H1 (cell line): ENCODE data around the gene SORBS1. TPM values are rescaled to one million over a fixed set of nuclear protein-coding genes. Genes with fewer than 3 reads are reported as not detected.

Source experiments
- CTCF ChIA-PET: fragments of 300-600 bp; sonication (Branson Sonifier 250); formaldehyde crosslinking; loops from one replicate; lab custom pipeline; 2021; ENCODE audit not compliant: partially characterized antibody; lab: Charles Lee
- POLR2A ChIA-PET: fragments of 300-600 bp; sonication (Branson Sonifier 250); formaldehyde crosslinking; loops from one replicate; lab custom pipeline; 2021; ENCODE audit warnings: inconsistent platforms; ENCODE audit not compliant: partially characterized antibody; lab: Charles Lee
- DNase-seq, 2 experiments: peaks; one replicate each; pipeline versions ENCODE4 v3.0.0 to v3.0.0-alpha.2; 2010 to 2022; ENCODE audit warnings: low spot score in 2 of 2, low read depth in 1 of 2, mixed read lengths in 1 of 2
- FAIRE-seq: peaks from 2 replicates; lab custom pipeline; 2011; peaks lifted over from hg19 to GRCh38; lab: Jason Lieb, UNC
- H2AFZ ChIP-seq: 2 replicates; pipeline ENCODE4 v1.8.1; 2012; ENCODE audit warnings: low read length, inconsistent platforms
- H2AK5ac ChIP-seq: 2 replicates; pipeline ENCODE4 v1.6.1; 2013; ENCODE audit warnings: low read depth, low read length
- H2BK120ac ChIP-seq: replicated peaks from 2 replicates; pipeline ENCODE3; 2013; ENCODE audit warnings: low read depth, low read length, inconsistent platforms
- H2BK12ac ChIP-seq: 2 replicates; pipeline ENCODE4 v1.6.1; 2013; ENCODE audit warnings: low read depth, low read length
- H2BK15ac ChIP-seq: 2 replicates; pipeline ENCODE4 v1.6.1; 2013; ENCODE audit warnings: low read length
- H2BK20ac ChIP-seq: 2 replicates; pipeline ENCODE4 v1.6.1; 2013; ENCODE audit warnings: low read length
- H2BK5ac ChIP-seq: 2 replicates; pipeline ENCODE4 v1.6.1; 2013; ENCODE audit warnings: low read depth, low read length
- H3K14ac ChIP-seq: 2 replicates; pipeline ENCODE4 v1.6.1; 2013; ENCODE audit warnings: inconsistent platforms; ENCODE audit not compliant: insufficient read length
- H3K18ac ChIP-seq: 2 replicates; pipeline ENCODE4 v1.6.1; 2013; ENCODE audit warnings: low read length; ENCODE audit errors: extremely low read depth
- H3K23ac ChIP-seq: 2 replicates; pipeline ENCODE4 v1.6.1; 2013; ENCODE audit warnings: inconsistent platforms; ENCODE audit not compliant: insufficient read length
- H3K23me2 ChIP-seq: 2 replicates; pipeline ENCODE4 v1.6.1; 2013; ENCODE audit warnings: low read depth, low read length
- H3K27ac ChIP-seq: 2 replicates; pipeline ENCODE4 v1.6.1; 2011; ENCODE audit warnings: low read depth, low read length, inconsistent platforms
- H3K27me3 ChIP-seq, 4 experiments: replicated peaks in 1 of 4; 1 replicate in 1 of 4; 2 replicates in 3 of 4; pipeline versions ENCODE4 v1.6.1 to v1.8.1; 2011 to 2013; ENCODE audit warnings: low read length in 3 of 4, mild to moderate bottlenecking in 3 of 4, inconsistent platforms in 2 of 4, mixed read lengths in 2 of 4, moderate library complexity in 1 of 4; ENCODE audit not compliant: control insufficient read depth in 3 of 4, insufficient read depth in 3 of 4; ENCODE audit errors: extremely low read depth in 1 of 4
- H3K36me3 ChIP-seq, 4 experiments: 2 replicates each; pipeline versions ENCODE4 v1.6.1 to v1.8.1; 2011 to 2013; ENCODE audit warnings: mild to moderate bottlenecking in 4 of 4, low read length in 3 of 4, moderate library complexity in 2 of 4, control low read depth in 1 of 4, inconsistent platforms in 1 of 4; ENCODE audit not compliant: insufficient read depth in 4 of 4, control insufficient read depth in 2 of 4
- H3K4ac ChIP-seq: replicated peaks from 2 replicates; pipeline ENCODE3; 2013; ENCODE audit warnings: low read length, low read depth, mixed read lengths, inconsistent platforms; ENCODE audit not compliant: insufficient read length
- H3K4me1 ChIP-seq, 4 experiments: replicated peaks in 1 of 4; 1 replicate in 1 of 4; 2 replicates in 3 of 4; pipeline versions ENCODE4 v1.6.1 to v1.8.1; 2011 to 2013; ENCODE audit warnings: low read length in 3 of 4, inconsistent platforms in 2 of 4, mixed read lengths in 1 of 4; ENCODE audit not compliant: insufficient read depth in 4 of 4, control insufficient read depth in 3 of 4
- H3K4me2 ChIP-seq, 2 experiments: 2 replicates each; pipeline versions ENCODE4 v1.6.1 to v1.8.1; 2011 to 2013; ENCODE audit warnings: low read depth in 2 of 2, low read length in 2 of 2, control low read depth in 1 of 2, inconsistent platforms in 1 of 2, mild to moderate bottlenecking in 1 of 2; ENCODE audit not compliant: insufficient read depth in 1 of 2
- H3K4me3 ChIP-seq, 4 experiments: fragments of 200-600, 300-600 bp in 1 of 4; sonication (generic), shearing (Covaris generic), sonication (Bioruptor Twin) in 1 of 4; 2 replicates each; pipeline versions ENCODE4 v1.5.1 to v1.8.1; 2011 to 2016; ENCODE audit warnings: low read length in 4 of 4, low read depth in 3 of 4, control low read depth in 2 of 4, inconsistent platforms in 2 of 4, mild to moderate bottlenecking in 2 of 4, mixed read lengths in 1 of 4, moderate library complexity in 1 of 4; ENCODE audit not compliant: insufficient read depth in 2 of 4; ENCODE audit errors: extremely low read depth in 1 of 4
- H3K56ac ChIP-seq: replicated peaks from 2 replicates; pipeline ENCODE3; 2013; ENCODE audit warnings: low read depth, mild to moderate bottlenecking, mixed read lengths, low read length, inconsistent platforms; ENCODE audit not compliant: insufficient read length
- H3K79me1 ChIP-seq: 2 replicates; pipeline ENCODE4 v1.6.1; 2013; ENCODE audit warnings: low read depth, low read length, control low read depth
- H3K79me2 ChIP-seq, 2 experiments: 2 replicates each; pipeline versions ENCODE4 v1.6.1 to v1.8.1; 2012 to 2013; ENCODE audit warnings: low read length in 2 of 2, mild to moderate bottlenecking in 2 of 2, inconsistent platforms in 1 of 2; ENCODE audit not compliant: insufficient read depth in 2 of 2, control insufficient read depth in 1 of 2
- H3K9ac ChIP-seq, 4 experiments: replicated peaks in 1 of 4; 1 replicate in 1 of 4; 2 replicates in 3 of 4; pipeline versions ENCODE4 v1.6.1 to v1.8.1; 2011 to 2013; ENCODE audit warnings: low read depth in 3 of 4, low read length in 3 of 4, control low read depth in 2 of 4, mild to moderate bottlenecking in 2 of 4, moderate library complexity in 2 of 4, inconsistent platforms in 1 of 4; ENCODE audit errors: extremely low read depth in 1 of 4
- H3K9me3 ChIP-seq, 2 experiments: 2 replicates each; pipeline versions ENCODE4 v1.6.1 to v1.8.1; 2012 to 2013; ENCODE audit warnings: mild to moderate bottlenecking in 2 of 2, moderate library complexity in 2 of 2, control low read depth in 1 of 2, inconsistent platforms in 1 of 2, low read depth in 1 of 2, low read length in 1 of 2, mixed read lengths in 1 of 2; ENCODE audit not compliant: insufficient read depth in 2 of 2
- H4K20me1 ChIP-seq, 2 experiments: replicated peaks in 1 of 2; 2 replicates each; pipeline versions ENCODE3 to v1.8.1; 2011 to 2013; ENCODE audit warnings: inconsistent platforms in 2 of 2, low read length in 2 of 2, mild to moderate bottlenecking in 1 of 2; ENCODE audit not compliant: insufficient read depth in 2 of 2, control insufficient read depth in 1 of 2
- H4K5ac ChIP-seq: 2 replicates; pipeline ENCODE4 v1.6.1; 2013; ENCODE audit warnings: low read length, low read depth, mixed read lengths, inconsistent platforms; ENCODE audit not compliant: insufficient read length
- H4K8ac ChIP-seq: 2 replicates; pipeline ENCODE4 v1.8.0; 2013; ENCODE audit warnings: mild to moderate bottlenecking, moderate library complexity, low read length, inconsistent platforms; ENCODE audit not compliant: insufficient read depth; ENCODE audit errors: extremely low read depth
- H4K91ac ChIP-seq: replicated peaks from 2 replicates; pipeline ENCODE3; 2013; ENCODE audit warnings: low read length, mixed read lengths, inconsistent platforms; ENCODE audit not compliant: insufficient read length
- BRCA1 ChIP-seq: IDR thresholded peaks from 2 replicates; pipeline ENCODE4 v1.6.1; 2012; ENCODE audit warnings: low read depth, low read length, improper control_type of control experiment
- CTBP2 ChIP-seq: IDR thresholded peaks from 2 replicates; pipeline ENCODE4 v1.7.0; 2011; ENCODE audit warnings: borderline replicate concordance, mild to moderate bottlenecking, moderate library complexity, mixed read lengths, low read length; ENCODE audit not compliant: insufficient read depth, insufficient read length
- EP300 ChIP-seq, 2 experiments: IDR thresholded peaks; 1 replicate in 1 of 2; 2 replicates in 1 of 2; pipeline ENCODE4 v1.6.1; 2011 to 2012; ENCODE audit warnings: low read depth in 2 of 2, low read length in 2 of 2, mild to moderate bottlenecking in 2 of 2, borderline replicate concordance in 1 of 2, inconsistent platforms in 1 of 2, moderate library complexity in 1 of 2
- GTF2F1 ChIP-seq: IDR thresholded peaks from 2 replicates; pipeline ENCODE4 v1.6.1; 2012; ENCODE audit warnings: low read depth, low read length, improper control_type of control experiment, borderline replicate concordance
- JUND ChIP-seq: IDR thresholded peaks from 2 replicates; pipeline ENCODE4 v1.6.1; 2011; ENCODE audit warnings: mild to moderate bottlenecking, improper control_type of control experiment, low read length
- POLR2A ChIP-seq, 2 experiments: IDR thresholded peaks; 1 replicate in 1 of 2; 2 replicates in 1 of 2; pipeline ENCODE4 v1.6.1; 2011; ENCODE audit warnings: low read depth in 2 of 2, low read length in 2 of 2, mild to moderate bottlenecking in 2 of 2; ENCODE audit errors: control extremely low read depth in 1 of 2
- POU5F1 ChIP-seq: IDR thresholded peaks from 2 replicates; pipeline ENCODE4 v1.6.1; 2011; ENCODE audit warnings: low read depth, mild to moderate bottlenecking, low read length, moderate library complexity
- RBBP5 ChIP-seq: IDR thresholded peaks from 2 replicates; pipeline ENCODE4 v1.7.1; 2012; ENCODE audit warnings: low read depth, mild to moderate bottlenecking, inconsistent platforms, low read length, moderate library complexity, borderline replicate concordance
- RXRA ChIP-seq: IDR thresholded peaks from 2 replicates; pipeline ENCODE4 v1.6.1; 2011; ENCODE audit warnings: low read depth, mild to moderate bottlenecking, low read length, moderate library complexity; ENCODE audit not compliant: insufficient read depth
- SIX5 ChIP-seq: IDR thresholded peaks from 2 replicates; pipeline ENCODE4 v1.6.1; 2011; ENCODE audit warnings: mild to moderate bottlenecking, low read depth, low read length
- SP1 ChIP-seq: IDR thresholded peaks from 2 replicates; pipeline ENCODE4 v1.6.1; 2011; ENCODE audit warnings: low read depth, low read length
- TAF1 ChIP-seq: IDR thresholded peaks from 2 replicates; pipeline ENCODE4 v1.6.1; 2011; ENCODE audit warnings: mild to moderate bottlenecking, low read depth, low read length
- TAF7 ChIP-seq: optimal IDR thresholded peaks from 2 replicates; pipeline ENCODE3; 2011; ENCODE audit warnings: low read depth, mild to moderate bottlenecking, inconsistent platforms, low read length, moderate library complexity, borderline replicate concordance
- ZNF274 ChIP-seq: IDR thresholded peaks from 2 replicates; pipeline ENCODE4 v1.7.0; 2012; ENCODE audit warnings: low read length, borderline replicate concordance; ENCODE audit errors: extremely low read depth
- WGBS, 2 experiments: shearing (Covaris generic) in 1 of 2; methylation state at CpG; one replicate each; pipeline versions ENCODE4 v1.1.6 to v1.1.7; 2013 to 2015; ENCODE audit warnings: low lambda C conversion rate in 2 of 2, mixed read lengths in 2 of 2, inconsistent platforms in 1 of 2, low coverage in 1 of 2, missing lambda C conversion rate in 1 of 2; ENCODE audit not compliant: insufficient replicate concordance in 2 of 2, insufficient coverage in 1 of 2, insufficient read length in 1 of 2; ENCODE audit errors: extremely low coverage in 1 of 2, missing lambda C conversion rate in 1 of 2; 5-methylcytosine and 5-hydroxymethylcytosine counted together
- polyA plus RNA-seq, 7 experiments: library from polyadenylated mRNA; depleted of rRNA in 3 of 7; stranded (reverse) in 5 of 7; unstranded in 2 of 7; fragments of >200 nt in 5 of 7; fragments of 200-250 nt in 2 of 7; gene quantifications; 1 replicate in 5 of 7; 2 replicates in 1 of 7; 4 replicates in 1 of 7; pipeline versions ENCODE4 v1.2.1 to v1.2.3, GENCODE V29; 2011 to 2013; ENCODE audit warnings: missing spikeins in 2 of 7, mixed read lengths in 2 of 7
- total RNA-seq: library from RNA; stranded (reverse); fragmentation: NEBNext Ultra II Directional; extraction: Animal tissue kit (Norgen Biotek cat#: 25700); gene quantifications from 2 replicates; pipeline ENCODE4 v1.2.1, GENCODE V29; 2021

SORBS1 gene
- total and polyA plus RNA-seq, 2 of the 8 experiments (the other 6 are each of a cell fraction or from before 2014, with no cell fraction given), result 16.0 to 35.0 TPM

DNA sequence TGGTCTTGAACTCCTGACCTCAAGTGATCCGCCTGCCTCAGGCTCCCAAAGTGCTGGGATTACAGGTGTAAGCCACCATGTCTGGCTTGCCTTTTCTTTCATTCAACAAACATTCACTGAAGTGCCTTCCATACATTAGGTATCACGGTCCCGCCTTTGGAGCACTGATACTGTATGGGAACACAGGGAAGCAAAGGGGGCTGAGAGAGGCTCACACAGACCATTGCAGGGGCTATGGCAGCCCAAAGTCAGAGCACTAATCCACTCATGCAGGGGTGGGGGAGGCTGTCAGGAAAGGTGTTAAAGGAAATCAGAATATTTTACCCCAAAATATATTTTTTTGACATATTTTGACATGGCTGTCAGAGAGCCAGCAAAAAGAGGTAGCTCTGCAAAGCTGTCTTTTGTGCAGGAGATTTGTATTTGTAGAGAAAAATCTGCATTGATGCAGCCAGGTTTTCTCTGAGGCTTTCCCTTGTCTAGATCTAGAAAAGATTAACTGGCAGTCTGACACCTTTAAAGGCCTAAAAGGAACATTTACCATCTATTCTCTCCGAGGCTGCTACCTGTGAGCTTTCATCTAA is 228.4 kb downstream of the SORBS1 start:
- Histone ChIP-seq H4K5ac (no peak overlapping the region), H3K79me2 (no peaks in the 10 kb centered on the region), H2AFZ (no peak overlapping the region), H3K27ac (no peak overlapping the region), H3K4ac (no peak overlapping the region), H3K18ac (0 out of 2 replicates have a peak overlapping the region, but pooled peaks have one; percentile 9), H3K4me2 (no peak overlapping the region), H3K36me3 (no peaks in the 10 kb centered on the region; a peak in 1 of 8 replicates), H3K9ac (no peak overlapping the region), H2AK5ac (no peak overlapping the region), H2BK120ac (no peak overlapping the region), H3K27me3 (no peaks in the 10 kb centered on the region), H3K14ac (no peak overlapping the region), H2BK15ac (no peak overlapping the region), H3K9me3 (no peaks in the 10 kb centered on the region), H3K23ac (no peak overlapping the region), H4K8ac (0 out of 2 replicates have a peak overlapping the region, but pooled peaks have one; percentile 7), H3K79me1 (no peaks in the 10 kb centered on the region), H3K4me1 (peaks cover 0 to 8% (median 0%) of the 10 kb centered on the region in 4 experiments; a peak in 1 of 7 replicates), H4K91ac (no peak overlapping the region), H2BK5ac (no peak overlapping the region), H4K20me1 (peaks cover 0 to 2% of the 10 kb centered on the region in 2 experiments), H2BK20ac (no peak overlapping the region), H3K23me2 (no peaks in the 10 kb centered on the region), H2BK12ac (0 out of 2 replicates have a peak overlapping the region, but pooled peaks have one; percentile 60), H3K56ac (no peak overlapping the region), H3K4me3 (no peak overlapping the region)
- 88% methylated on average over 4 of the region's 4 CpGs; no CpG with 5 or more reads in 1 of the 2 experiments for WGBS, 2 experiments
- CTCF ChIA-PET, result interaction anchor here (0.8 to 1.9 kb wide), 8 partner anchors 9 to 90 kb away, joined by 3 to 5 read pairs (median 4); no protein-coding TSS in a partner anchor
- POLR2A ChIA-PET, result no interaction called here
- FAIRE-seq (no peak), DNase-seq (no peak)
- TF ChIP-seq JUND (no peak), POU5F1 (no peak), POLR2A (IDR thresholded peaks at IDR 0.05; ENCODE audit: control extremely low read depth in 1 of 2, low read depth in 2 of 2, low read length in 2 of 2) (no peak), TAF1 (no peak), SP1 (no peak), CTBP2 (no peak), TAF7 (no peak), RXRA (no peak), EP300 (IDR thresholded peaks at IDR 0.05; ENCODE audit: borderline replicate concordance in 1 of 2, low read depth in 2 of 2, low read length in 2 of 2) (no peak), ZNF274 (no peak), RBBP5 (no peak), SIX5 (no peak), BRCA1 (no peak), GTF2F1 (no peak)
